ENCODE results near the gene CYP27A1. TPM values are rescaled to one million over a fixed set of nuclear protein-coding genes. Genes with fewer than 3 reads are reported as not detected.

Gene CYP27A1
- total RNA-seq, 3 donors from 2014 or later: 25.6 to 65.0 (median 28.8) TPM

- Histone ChIP-seq H3K36me3 (no peaks in the 10 kb centered on the region), H3K9me3 (no peaks in the 10 kb centered on the region), H3K27me3 (peaks cover 3 to 8% of the 10 kb centered on the region in 2 donors), H3K4me3 (no peak overlapping the region), H3K4me1 (no peaks in the 10 kb centered on the region), H3K27ac (peak overlapping the region in 1 of 2 donors; percentile 12)
- DNase-seq (ENCODE audit: low spot score in 2 of 2): no peak
- intact Hi-C loops (cut with DNase I; ENCODE audit: low total_unique reads): loop anchor here (10.0 kb wide), 1 partner anchor 153 kb away; no protein-coding TSS in a partner anchor
- no peak for TF ChIP-seq POLR2AphosphoS5 (IDR thresholded peaks at IDR 0.05)
- no peak for TF ChIP-seq POLR2A (IDR thresholded peaks at IDR 0.05)
- no peak for TF ChIP-seq CTCF (IDR thresholded peaks at IDR 0.05)
Measured at GRCh38 chr2:218858138-218858445, 76.1 kb downstream of the CYP27A1 start.

DNA sequence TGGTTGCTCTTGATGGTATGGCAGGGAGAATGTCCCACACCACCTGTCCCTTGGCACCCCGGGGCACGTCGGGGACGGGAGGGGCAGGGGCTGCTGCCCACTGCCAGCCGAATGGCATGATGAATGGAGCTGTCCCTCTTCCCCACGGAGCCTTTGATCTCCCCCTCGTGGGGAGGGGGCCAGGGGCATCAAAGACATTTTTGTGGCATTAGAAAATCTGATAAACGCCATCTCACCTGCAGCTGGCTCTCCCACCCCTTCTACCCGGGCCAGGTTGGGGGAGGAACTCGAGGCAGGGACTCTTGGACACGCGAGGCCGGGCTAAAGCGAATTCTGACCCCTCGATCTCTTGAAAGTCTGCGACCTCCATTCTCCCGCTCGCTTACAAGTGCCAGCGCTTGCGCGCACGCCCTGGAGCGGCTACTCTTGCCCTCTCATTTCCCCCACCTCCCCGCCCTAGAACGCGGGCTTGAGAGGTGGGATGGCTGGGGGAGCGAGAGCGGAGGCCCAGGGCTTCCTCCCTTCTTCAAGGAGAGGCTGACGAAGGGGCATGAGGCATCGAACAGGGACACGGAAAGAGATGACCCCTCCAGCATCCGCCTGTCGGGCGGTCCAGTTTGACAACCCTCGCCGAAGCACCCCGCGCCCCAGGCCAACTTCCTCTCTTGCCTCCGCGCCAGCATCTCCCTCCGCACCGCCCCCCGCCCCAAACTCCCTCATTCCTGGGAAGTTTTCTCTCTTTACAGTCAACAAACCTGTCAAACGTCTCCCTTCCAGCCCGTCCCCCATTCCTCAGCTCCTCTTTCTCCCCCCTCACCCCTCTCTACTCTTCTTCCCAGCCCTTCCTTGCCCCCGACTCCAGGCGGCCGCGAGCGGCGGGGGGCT is 77.0 kb downstream of the CYP27A1 start:
- TF ChIP-seq POLR2A (IDR thresholded peaks at IDR 0.05) (no peak), CTCF (IDR thresholded peaks at IDR 0.05) (no peak), POLR2AphosphoS5 (IDR thresholded peaks at IDR 0.05) (no peak)
- H3K9me3 ChIP-seq: no peaks in the 10 kb centered on the region
- H3K4me1 ChIP-seq: no peaks in the 10 kb centered on the region
- H3K27ac ChIP-seq: peak overlapping the region in 1 of 2 donors; percentile 59
- H3K4me3 ChIP-seq: peak overlapping the region; percentile 32 to 81 (median 61)
- DNase-seq (ENCODE audit: low spot score in 2 of 2): no peak
- intact Hi-C loops (cut with DNase I; ENCODE audit: low total_unique reads): loop anchor here (10.0 kb wide), 1 partner anchor 154 kb away; no protein-coding TSS in a partner anchor
- H3K36me3 ChIP-seq: no peaks in the 10 kb centered on the region
- peaks cover 3 to 8% of the 10 kb centered on the region in 2 donors for H3K27me3 ChIP-seq

DNA sequence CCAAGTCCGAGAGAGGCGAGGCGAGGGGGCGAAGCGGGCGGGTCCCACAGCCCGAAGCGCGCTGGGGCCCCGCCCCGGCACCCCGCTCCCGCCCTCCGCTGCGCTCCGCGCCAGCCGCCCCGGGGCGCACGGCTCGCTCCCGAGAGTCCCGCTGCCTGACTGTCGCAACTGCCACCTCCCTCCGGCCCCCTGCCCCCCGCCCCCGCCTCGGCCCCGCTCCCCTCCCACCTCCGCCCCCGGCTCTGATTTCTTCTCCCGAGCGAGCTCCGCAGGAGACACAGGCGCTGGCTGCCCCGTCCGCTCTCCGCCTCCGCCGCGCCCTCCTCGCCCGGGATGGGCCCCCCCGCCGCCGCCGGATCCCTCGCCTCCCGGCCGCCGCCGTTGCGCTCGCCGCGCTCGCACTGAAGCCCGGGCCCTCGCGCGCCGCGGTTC is 77.6 kb downstream of the CYP27A1 start, which contains the start of gene WNT6:
Gene WNT6 (plus strand): TSS at position 250 of the 432 bp plus-strand sequence. CDS start 233 bp downstream, outside the sequence.
- Histone ChIP-seq H3K9me3 (no peaks in the 10 kb centered on the region), H3K27ac (peak within 1 kb of the TSS; percentile 58 to 59), H3K36me3 (no peaks in the 10 kb centered on the region), H3K4me3 (peak within 1 kb of the TSS; percentile 32 to 81 (median 61)), H3K27me3 (peaks cover 3 to 8% of the 10 kb centered on the region in 2 donors), H3K4me1 (no peaks in the 10 kb centered on the region)
- TF ChIP-seq CTCF (IDR thresholded peaks at IDR 0.05): no peak
- no peak for TF ChIP-seq POLR2A (IDR thresholded peaks at IDR 0.05)
- no peak for TF ChIP-seq POLR2AphosphoS5 (IDR thresholded peaks at IDR 0.05)
- no peak for DNase-seq (ENCODE audit: low spot score in 2 of 2)
- intact Hi-C loops (cut with DNase I; ENCODE audit: low total_unique reads): loop anchor here (10.0 kb wide), 1 partner anchor 155 kb away; no protein-coding TSS in a partner anchor

GRCh38 chr2:218859988-218860831 is 78.3 kb downstream of the CYP27A1 start:
- Histone ChIP-seq H3K9me3 (no peaks in the 10 kb centered on the region), H3K27me3 (peaks cover 3 to 8% of the 10 kb centered on the region in 2 donors), H3K4me1 (no peaks in the 10 kb centered on the region), H3K4me3 (peak overlapping the region; percentile 32 to 81 (median 61)), H3K36me3 (no peaks in the 10 kb centered on the region), H3K27ac (peak overlapping the region; percentile 58 to 59)
- TF ChIP-seq POLR2A (IDR thresholded peaks at IDR 0.05) (no peak), CTCF (IDR thresholded peaks at IDR 0.05) (no peak), POLR2AphosphoS5 (IDR thresholded peaks at IDR 0.05) (no peak)
- no peak for DNase-seq (ENCODE audit: low spot score in 2 of 2)
- intact Hi-C loops (cut with DNase I; ENCODE audit: low total_unique reads): loop anchor here (10.0 kb wide), 1 partner anchor 155 kb away; no protein-coding TSS in a partner anchor
